NCI-H2107 treated with DMSO at 0.1 percent for 48 hours (cell line): Measurements from ENCODE around the gene OPCML.

Experiments used
- DNase-seq: peaks from one replicate; lab custom pipeline; 2025; ENCODE audit not compliant: unreplicated experiment; lab: John Stamatoyannopoulos, UW

The OPCML gene

GRCh38 chr11:132873841-132874240, 658.5 kb downstream of the OPCML start:
- DNase-seq = no peak

GRCh38 chr11:132872211-132872610, 660.1 kb downstream of the OPCML start:
- DNase-seq = no peak

DNA sequence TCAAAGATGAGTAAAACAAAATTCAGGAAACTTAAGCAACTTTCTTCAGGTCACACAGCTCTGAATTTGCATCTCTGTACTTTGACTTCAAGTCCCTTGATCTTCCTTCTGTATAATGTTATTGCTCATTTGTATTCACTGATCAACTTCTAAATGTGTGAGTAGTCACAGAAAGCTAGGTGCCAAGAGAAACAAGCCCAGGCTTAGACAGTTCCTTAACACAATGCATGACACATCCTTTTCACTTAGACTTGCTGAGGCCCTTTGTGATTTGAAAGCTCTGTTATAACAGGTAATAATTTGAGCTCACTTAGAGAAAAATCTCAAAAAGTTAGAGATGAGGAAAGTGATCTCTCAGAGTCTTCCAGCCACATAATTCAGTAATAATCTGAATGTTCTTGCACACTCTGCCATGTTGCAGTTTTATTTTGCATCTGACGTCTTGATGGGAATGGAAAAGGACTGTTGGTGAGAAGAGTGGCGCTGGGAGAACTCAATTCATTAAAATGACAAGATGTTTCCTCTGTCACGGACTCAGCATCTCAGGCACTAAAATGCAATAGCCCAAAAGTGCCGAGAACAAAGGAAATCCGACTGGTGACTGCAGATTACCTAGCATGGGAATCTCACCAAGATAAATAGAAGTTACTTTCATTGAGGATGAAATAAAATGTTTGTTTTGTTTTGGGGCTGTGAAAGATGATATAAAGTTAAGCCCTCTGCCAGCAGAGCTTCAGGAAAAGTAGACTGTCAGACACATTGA, 665.3 kb downstream of the OPCML start:
- no peak for DNase-seq

GRCh38 chr11:132865623-132866022, 666.7 kb downstream of the OPCML start:
- DNase-seq = no peak

DNA sequence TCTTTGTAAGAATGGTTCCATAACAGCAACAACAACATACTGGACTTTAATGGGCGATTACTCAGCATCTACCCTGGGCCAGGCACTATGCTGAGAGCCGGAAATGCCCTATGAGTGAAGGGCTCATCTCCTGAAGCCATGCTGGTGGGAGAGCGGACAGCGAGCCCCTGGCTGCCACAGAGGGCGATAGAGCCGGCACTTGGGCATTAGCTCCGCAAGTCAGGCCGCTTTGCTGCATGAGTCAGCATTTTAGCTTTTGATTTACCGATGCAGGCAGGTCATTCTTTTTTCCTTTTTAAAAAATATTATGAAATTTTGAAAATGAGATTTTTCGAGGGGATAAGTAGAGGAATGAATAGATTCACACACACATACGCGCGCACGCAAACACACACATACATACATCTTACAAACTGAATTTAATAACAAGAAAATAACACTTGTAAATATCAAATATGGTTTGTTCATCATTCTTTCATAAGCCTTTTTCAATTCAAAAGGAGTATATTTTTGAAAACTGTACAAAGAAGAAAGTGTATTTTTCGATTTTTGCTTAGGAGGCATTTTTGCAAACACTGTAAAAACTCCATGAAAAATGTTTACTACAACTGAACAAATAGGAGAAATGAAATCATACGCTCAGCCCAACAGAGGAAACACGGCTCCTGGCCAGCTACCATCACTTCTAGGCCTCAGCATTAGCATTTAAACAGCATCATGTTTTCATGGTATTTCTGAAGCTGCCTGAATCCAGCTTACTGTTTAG, 667.3 kb downstream of the OPCML start:
- no peak for DNase-seq

DNA sequence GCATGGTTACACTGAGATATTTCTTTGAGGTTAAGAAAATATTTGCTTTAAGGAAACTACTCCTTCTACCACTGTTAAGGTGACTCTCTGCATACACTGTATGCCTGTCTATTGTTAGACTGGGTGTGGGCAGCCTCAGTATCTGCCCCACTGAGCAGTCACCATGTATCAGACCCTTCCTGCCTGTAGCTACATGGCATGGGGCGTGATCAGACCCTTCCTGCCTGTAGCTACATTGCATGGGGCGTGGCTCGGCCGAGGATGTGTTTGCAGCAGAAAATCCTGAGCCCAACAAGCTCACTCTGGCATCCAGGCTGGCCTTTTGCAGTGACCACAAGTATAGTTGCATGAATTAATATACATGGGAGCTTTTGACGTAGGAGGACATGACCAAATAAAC, 669.4 kb downstream of the OPCML start:
- no peak for DNase-seq

GRCh38 chr11:132862137-132862536, 670.2 kb downstream of the OPCML start:
- DNase-seq = no peak

DNA sequence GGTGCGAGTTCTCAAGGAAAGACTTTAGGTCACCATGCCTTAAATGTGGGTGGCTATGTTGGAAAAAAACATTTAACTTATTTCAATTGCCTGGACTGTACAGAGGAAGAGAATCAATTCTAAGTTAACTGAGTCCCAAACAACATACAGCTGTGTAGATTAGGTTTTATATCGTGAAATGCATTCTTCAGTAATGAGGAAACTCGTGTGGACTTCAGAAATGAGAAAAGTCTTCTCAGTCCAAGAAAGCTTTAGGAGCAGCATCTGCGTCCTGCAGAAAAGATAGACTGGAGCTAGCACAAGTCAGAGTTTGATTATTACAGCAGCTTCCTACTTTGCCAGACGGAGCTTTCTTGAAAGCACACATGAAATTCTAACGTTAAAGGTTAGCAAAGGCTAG, 673.0 kb downstream of the OPCML start:
- DNase-seq = no peak

DNA sequence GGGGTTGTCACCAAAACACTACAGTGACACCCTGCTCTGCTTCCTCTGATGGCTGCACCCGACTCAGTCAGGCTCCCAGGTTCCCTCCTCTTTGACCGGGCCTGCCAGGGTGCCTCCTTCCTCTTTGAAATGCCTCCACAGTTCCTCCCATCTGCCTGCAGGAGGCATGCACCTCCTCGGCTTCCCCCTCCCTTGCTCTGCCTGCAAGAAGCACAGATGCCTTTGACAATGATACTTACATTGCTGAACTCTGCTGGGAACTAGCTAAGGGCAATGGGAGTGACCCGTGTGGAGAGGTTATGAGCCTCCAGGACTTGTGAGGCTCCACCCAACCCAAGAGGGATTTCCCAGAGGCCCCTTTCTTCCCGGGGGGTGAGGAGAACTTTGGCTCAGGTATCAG, 674.1 kb downstream of the OPCML start:
- no peak for DNase-seq

GRCh38 chr11:132856032-132856431, 676.3 kb downstream of the OPCML start:
- no peak for DNase-seq

DNA sequence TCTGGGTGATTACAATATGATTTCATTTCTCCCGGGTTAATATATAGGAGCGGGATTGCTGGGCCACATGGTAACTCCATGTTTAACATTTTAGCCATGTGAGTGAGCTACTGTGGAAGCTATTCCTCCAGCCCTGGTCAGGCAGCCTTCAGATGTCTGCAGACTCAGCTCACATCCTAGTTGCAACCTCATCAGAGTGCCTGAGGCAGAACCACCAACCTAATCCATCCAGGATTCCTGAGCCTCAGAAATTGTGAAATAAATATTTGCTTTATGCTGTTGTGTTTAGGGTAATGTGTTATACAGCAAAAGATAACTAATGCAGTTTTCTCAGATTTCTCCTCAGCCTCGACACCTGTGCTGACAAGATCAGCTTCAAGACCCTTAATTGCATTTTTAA, 676.8 kb downstream of the OPCML start:
- DNase-seq = no peak

- DNase-seq = no peak
These were observed 678.4 kb downstream of the OPCML start for GRCh38 chr11:132853886-132854285.

- DNase-seq = no peak
These were observed 679.9 kb downstream of the OPCML start for GRCh38 chr11:132852361-132852760.

DNA sequence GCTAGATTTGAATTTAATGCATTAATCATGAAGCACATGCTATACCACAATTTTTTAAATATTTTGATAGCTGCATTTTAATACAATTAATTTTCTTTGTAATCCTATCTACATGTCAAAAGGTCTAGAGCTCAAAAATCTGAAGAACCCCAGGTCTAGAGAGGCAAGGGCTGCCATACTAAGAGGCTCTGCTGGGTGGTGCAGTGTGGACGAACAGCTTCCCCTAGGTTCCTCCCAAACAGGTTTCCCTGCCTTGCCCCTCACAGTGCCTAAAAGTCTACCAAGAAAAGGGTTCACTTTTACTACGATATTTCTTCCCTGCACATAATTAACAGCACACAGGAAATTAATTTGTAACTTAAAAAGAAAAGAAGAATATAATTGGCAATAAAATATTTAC, 681.1 kb downstream of the OPCML start:
- no peak for DNase-seq

- DNase-seq = no peak
These were observed 682.0 kb downstream of the OPCML start for GRCh38 chr11:132850266-132850665.

DNA sequence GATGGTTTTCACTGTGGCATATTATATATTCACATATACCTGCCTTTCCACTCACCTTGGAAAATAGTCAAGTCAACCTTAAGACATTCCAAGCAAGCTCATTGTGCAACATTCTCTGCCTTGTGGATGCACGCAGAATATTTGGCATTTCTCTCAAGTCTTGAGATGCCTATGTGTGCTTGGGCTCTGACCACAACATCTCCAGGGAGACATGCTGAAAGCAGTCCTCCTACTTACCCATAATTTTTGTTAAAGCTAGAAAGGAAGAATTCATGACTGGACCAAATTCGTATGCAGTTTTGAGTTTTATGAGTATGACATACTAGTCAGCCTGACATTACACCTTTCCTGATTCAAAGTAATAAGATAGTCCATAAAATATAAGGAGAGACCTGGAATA, 684.0 kb downstream of the OPCML start:
- no peak for DNase-seq

DNA sequence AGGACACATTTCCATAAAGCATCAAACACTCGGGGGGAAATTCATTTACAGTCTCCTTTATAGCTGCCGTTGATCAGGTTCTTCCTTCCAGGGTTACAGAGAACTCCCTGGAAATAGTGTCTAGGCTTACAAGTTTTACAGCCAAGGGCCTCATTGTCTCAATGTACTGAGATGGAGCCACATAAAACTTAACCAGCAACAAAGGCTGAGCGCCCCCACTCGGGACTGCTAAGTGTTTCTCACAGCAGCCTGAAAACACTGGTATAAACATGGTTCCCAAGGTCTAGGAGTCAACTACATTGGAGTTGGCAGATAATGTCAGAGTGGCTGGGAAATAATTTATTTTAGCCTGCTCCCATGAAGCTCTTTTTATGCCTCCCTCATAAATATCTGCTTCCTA, 686.2 kb downstream of the OPCML start:
- no peak for DNase-seq

GRCh38 chr11:132844956-132845696, 687.2 kb downstream of the OPCML start:
- peak; percentile 31 for DNase-seq

DNA sequence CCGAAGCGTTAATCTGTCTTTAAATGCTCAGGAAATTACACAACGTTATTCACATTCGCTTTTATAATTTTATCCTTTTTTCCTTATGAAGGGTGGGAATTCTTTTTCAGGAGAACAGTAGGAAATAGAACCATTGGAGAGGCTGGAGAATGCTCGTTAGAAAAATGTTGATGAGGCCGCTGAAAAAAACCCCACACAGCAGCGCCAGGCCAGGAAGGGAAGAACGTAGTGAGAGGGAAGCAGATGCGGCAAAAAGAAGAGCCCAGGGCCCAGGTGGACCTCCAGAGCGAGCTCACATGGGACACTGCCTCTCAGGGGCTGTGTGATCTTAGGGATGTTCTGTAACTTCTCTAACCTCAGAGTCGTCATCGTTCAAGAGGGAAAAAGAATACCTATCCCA, 691.6 kb downstream of the OPCML start:
- no peak for DNase-seq

DNA sequence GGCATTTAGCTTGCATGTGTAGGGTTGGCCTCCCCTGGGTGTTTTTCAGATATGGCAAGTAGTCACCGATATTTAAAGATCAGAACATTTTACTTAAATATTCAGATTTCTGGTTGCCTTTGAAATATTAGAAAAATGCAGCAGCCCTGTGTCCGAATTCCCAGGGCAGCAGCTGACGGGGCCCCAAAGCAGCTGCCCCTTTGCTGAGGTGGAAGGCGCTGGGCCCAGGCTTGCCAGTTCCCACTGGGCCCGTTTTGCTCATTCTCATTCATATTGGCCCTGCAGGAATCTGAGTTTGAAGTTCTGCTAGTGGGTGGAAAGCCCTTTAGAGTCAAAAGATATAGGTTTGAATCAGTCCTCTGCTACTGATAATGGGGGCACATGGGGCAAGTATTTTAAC, 692.1 kb downstream of the OPCML start:
- no peak for DNase-seq

GRCh38 chr11:132839236-132839945, 692.9 kb downstream of the OPCML start:
- DNase-seq = no peak
